ENCODE results near the gene IMMP2L.

IMMP2L gene

DNA sequence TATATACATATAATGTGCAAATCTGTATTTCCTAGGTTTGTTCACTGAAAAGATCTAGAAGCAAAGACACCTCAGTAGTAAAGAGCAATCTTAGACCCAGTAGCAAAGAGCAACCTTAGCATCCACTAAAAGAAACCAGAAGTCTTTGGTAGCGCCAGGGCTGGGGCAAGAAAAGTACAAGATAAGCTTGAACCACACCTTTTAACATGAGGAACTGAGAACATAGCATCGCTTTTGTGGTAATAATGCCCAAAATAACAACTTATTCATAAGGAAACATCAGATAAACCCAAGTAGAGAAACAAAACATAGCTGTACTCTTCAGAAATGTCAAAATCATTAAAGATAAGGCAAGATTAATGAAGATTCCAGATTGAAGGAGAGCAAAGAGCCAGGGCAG lies 173.4 kb downstream of the IMMP2L start:
- no peak for DNase-seq

DNA sequence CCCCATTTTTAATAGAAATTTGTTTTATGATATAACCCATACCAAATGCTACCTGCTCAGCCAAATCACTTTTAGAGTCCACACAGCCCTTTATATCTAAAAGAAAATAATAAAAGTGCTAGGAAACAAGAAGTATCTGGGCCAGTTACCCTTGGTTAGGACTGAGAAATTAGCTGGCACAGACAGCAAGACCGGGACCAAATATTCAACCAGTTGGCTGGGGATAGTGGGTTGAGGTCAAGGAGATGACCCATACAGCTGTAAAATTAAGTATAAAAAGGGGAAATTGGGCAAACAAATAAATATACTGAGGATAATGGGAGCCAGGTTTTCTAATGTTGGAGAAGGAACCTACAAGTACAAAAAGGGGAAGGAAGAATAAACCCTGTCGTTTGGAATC lies 174.3 kb downstream of the IMMP2L start:
- no peak for DNase-seq

DNA sequence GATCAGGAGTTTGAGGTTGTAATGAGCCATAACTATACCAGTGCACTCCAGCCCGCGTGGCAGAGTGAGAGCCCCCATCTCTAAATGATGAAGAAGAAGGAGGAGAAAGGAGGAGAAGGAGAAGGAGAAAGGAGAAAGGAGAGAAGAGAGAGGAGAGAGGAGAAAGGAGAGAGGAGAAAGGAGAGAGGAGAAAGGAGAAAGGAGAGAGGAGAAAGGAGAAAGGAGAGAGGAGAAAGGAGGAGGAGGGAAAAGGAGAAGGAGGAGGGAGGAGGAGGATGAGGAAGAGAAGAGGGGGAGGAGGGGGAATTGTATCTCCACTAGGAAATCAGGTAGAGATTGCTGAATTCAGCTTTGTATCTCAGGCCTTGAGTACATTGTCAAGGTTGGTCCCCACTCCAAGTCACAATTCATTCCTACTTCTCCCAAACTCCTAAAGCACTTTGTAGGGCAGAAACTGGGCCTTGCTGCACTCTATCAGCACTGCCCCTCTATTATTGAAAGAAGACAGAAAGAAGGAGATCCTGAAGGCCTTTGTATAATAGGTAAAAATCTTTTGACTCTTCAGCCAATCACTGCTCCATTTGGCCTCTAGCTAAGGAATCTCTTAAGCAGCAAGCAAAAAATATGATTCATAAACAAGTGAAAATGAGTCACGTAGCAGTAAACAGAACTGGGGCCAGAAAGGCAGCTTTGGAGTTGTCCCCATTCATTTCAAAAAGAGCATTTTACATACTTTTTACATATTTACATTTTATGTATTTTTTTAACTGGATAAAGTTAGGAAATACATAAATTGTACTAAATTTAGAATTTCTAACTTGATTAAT lies 178.0 kb downstream of the IMMP2L start:
- no peak for DNase-seq

DNA sequence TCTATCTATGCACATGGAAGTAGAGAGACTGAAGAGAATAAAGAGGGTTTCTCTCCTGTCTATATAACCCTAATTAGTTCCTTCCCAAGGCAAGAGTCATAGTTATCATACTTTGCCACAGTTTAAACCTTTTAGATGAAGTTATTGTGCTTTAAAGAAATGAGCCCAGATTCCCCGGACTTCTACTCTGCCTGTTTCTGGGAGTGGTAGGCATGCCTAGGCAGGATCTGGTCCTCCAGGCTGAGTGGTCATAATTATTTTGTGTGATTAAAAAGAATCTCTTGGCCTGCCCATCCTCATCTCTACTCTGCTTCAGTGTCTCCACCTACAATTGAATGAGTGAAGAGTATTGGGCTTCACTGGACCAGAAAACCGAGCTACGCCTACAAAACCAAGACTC lies 179.2 kb downstream of the IMMP2L start:
- DNase-seq, result no peak

DNA sequence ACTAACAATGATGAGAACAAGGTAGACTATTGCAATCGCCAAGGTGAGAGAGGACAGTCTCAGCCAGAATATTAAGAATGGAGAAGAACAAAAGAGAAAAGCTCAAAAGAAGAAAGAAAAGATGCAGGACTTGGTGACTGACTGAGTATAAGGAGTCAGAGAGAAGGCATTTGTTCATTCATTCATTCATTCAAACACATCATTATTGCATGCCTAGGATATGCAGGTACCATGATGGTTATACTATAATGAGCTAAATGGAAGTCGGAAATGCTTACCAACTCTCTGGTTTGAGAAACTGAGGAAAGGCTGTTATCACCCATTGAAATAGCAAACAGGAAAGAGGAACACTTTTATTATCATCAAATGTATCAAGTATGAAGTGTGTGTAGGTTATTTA lies 180.7 kb downstream of the IMMP2L start:
- no peak for DNase-seq

DNA sequence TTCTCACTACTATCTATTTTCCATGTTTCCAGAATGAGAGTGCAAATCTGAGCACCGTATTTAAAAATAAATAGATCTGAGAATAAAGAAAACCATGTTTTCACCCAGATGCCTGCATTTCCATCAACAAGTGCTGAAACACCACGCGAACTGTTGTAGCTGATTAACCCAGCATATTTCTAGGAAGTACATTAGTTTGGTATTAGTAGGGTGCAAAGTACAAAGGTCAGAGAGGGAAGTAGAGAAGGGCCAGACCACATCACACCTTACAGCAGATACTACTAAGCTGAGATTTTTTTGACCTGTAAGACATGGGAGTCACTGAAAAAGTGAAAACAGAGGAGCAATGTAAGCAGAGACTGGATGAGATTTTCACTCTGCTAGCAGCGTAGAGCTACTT lies 181.3 kb downstream of the IMMP2L start:
- DNase-seq, result no peak

DNA sequence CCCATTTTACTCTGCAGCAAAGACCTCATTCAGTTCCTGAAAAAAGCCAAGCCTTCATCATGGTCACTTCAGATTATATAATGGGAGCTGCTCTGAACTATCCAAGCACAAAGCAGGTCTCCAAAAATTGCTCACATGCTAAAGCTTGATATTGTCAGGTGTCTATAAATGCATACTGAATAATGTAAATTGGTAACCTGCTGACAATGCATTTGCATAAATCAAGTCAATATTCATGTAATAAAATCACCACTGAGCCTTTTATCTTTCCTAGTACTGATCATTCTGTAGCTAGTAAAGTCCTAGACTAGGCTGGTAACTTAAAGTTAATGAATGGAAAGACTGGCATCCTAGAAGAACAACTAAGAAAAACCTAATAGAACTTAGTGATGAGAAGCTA lies 188.3 kb downstream of the IMMP2L start:
- no peak for DNase-seq

DNA sequence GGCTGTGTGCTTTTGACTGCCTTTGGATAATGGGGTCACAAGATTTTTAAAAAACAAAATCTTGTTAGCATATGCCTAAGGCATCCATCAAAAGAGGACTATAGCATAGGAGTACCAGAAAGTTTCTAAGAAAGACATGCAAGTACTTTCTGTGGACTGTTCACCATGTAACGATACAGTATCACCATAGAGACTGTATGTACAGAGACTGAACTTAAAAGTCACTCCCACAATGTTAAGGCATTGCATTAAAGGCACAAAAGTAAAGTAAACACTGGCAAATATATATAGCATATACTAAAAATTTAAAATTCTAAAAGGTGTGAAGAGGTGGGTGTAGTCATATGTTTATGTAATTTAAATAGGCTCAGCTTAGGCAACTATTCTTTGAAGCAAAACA lies 190.9 kb downstream of the IMMP2L start:
- no peak for DNase-seq

DNA sequence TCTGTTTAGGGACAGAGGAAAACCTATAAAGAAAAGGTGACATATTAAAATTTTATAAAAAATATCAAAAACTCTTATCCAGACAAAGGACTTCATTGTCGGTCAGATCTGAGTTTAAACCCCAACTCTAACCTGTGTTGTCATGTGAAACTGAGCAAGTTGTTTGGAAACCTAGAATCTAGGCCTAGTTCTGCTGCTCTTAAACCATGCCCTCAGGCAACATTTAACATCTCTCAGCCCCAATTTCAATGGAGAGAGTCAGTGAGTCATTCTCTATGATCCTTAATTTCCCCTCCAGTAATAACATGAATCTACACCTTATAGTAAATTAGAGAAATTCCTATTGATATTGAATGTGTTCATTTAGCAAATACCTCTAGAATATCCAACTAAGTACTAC lies 192.3 kb downstream of the IMMP2L start:
- no peak for DNase-seq

DNA sequence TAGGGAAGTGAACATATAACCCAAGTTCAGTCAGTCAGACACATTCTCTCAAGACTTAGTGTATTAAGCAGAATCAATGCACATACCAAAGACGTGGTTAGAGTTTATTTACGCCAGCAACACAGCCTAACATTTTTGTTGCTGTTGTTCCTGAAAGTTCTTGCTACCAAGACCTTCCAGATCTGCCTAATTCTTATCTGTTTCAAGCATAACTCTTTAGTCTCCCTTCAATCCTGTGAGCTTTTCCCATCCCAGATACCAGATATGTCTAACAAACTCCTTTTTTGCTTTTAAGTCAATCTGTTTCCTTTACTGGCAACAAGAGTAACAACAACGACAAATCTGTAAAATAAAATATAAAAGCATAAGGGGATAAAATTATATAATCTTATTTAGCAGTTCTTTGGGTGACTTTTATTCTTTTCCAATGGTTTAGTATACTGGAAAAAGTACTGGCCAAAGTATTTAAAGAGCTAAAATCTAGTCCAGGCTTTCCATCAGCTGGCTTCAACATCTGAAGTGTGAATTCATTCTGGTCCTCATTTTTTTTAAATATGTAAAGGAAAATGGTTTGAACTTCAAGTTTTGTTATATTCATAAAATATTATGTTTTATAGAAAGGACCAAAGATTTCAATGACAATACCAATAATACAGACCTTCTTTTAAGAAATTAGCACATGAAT lies 193.8 kb downstream of the IMMP2L start:
- DNase-seq, result no peak

DNA sequence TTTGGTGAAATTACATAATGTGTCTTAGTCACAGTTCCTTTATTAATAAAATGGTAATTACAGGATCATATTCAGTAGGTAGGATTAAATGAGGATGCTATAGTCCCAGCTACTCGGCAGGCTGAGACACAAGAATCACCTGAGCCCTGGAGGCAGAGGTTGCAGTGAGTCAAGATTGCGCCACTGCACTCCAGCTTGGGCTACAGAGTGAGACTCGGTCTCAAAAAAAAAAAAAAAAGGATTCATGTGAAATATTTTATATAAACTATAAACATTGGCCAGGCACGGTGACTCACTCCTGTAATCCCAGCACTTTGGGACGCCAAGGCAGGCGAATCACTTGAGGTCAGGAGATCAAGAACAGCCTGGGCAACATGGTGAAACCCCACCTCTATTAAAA lies 197.9 kb downstream of the IMMP2L start:
- no peak for DNase-seq

DNA sequence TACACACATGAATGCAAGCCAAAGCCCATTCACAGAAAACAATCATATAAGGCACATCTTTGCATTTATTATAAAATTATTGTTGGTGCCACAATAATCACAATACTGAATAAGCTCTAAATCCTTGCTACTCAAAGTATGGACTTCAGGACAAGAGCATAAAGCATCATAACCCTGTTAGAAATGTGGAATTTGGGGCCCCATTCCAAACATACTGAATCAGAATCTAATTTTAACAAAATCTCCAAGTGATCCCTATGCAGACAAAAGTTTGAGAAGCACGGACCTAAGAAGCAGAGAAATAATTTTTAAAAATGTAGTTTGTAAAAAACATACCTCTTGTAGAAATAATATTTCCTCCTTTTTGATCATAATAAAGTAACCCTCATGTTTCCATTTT lies 199.2 kb downstream of the IMMP2L start:
- DNase-seq, result no peak

DNA sequence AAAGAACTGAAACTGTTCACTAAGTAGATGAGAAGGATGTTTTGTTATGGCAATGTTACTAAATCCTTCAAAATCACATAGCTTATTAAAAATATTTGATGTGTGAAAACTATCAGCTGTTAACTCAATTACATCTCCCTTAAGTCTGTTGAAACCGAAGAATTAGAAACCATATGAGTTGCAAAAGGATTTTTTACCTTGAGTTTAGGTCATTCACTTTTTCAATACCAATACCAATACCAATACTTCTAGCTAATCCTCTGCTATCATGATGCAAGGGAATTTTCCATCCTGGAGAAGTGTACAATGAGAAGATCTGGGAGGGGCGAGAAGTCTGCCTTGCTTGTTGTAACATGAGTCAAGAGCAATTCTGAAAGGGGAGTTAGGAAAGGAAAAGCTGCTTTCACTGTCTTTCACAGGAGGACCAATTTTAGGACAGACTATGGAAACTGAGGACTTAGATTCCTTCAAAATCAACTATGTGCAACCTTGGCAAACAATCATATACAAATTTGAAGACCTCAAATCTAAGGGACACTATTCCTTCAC lies 199.7 kb downstream of the IMMP2L start:
- DNase-seq, result no peak

DNA sequence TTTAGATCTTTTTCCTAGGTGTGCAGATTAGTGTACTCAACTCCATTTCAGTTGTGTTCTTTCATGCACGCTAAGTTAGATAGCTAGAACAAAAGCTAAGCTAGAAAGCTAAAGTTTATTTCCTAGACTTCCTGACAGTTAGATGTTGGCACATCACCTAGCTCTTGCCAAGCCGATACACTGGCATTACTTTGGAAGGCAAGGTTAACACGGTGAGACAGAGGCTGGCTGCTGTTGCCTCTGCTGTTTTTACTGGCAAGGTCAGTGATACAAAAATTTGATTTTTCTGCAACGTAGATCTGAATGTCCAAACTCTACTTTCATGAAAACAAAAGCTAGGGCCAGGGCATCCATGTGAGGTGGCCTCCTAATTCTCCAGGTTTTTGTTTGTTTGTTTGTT lies 203.4 kb downstream of the IMMP2L start:
- DNase-seq, result no peak

DNA sequence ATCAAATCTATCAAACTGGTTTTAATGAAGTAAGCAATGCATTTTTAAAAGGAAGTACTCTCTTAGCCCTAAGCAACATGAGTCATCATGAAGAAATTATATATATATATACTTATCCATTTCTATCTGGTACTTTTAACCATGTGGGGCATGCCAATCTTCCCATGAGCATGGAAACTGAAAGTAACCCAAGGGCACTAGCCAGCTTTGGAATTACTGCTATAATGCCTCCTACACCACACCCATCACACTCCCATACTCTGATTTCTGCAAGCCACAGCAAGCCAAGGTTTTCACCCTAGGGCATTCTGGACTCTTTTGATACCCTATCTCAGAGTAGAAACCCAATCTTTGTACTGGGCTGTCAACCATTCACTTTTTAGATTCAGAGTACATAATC lies 204.6 kb downstream of the IMMP2L start:
- DNase-seq, result no peak

DNA sequence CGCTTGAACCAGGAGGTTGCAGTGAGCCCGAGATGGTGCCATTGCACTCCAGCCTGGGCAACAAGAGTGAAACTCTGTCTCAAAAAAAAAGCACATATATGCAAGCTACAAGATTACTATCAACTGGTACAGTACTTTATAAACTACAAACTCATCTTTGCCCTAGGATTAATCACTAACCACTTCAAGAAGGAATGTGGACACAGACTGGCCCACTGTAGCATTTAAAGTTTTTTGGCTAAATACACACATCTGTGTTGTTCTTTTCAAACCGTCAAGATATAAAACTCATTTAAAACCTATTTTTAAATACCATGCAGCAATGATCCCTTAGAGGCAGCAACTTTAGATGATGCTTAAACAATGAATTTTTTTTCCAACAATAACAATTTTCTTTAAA lies 205.4 kb downstream of the IMMP2L start:
- DNase-seq, result no peak

DNA sequence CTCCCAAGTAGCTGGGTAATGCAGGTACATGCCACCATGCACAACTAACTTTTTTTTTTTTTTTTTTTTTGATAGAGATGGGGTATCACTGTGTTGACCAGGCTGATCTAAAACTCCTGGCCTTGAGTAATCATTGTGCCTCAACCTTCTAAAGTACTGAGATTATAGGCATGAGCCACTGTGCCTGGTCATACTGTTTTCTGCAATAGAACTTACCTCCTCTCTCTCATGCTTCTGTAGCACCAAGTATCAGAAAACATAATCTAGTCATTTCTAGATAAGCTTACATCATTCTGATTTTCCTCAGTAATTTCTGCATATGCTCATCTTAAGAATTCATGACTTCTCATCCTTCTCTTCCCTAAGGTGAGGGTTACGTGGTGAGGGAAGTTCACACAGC lies 210.0 kb downstream of the IMMP2L start:
- DNase-seq, result no peak

DNA sequence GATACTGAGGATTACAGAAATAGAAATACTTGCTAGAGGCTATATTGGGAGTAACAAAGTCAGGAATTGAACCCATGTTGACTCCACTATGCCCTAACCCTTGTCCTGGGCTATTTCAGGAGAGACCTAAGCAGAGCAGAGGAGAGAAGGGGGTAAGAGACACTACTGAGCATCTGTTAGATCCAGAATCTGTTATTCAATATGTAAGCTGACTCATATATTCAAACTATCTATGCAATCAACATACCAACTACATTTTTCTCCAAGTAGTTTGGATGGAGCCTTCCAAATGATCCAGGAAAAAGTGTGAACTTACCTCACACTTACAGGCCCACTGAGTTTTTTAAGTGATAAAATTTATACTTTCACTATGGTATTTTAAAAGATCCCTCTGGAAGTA lies 216.1 kb downstream of the IMMP2L start:
- no peak for DNase-seq

DNA sequence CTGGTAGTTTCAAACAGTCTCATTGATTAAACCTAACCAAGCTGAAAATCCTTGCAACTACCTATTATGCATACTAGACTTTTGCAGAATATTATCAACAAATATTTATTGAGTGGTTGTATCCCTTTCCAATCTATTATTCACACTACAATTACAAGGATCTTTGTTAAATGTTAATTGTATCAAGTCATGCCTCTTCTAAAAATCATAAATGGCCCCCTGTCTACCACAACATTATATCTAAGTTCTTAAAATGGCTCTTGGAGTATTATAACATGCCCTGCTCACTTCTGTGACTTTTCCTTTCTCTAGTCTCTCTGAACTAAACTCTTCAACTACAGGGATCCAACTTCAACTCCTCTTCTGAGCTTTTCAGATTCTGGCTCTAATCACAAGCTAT lies 219.3 kb downstream of the IMMP2L start:
- DNase-seq, result no peak

DNA sequence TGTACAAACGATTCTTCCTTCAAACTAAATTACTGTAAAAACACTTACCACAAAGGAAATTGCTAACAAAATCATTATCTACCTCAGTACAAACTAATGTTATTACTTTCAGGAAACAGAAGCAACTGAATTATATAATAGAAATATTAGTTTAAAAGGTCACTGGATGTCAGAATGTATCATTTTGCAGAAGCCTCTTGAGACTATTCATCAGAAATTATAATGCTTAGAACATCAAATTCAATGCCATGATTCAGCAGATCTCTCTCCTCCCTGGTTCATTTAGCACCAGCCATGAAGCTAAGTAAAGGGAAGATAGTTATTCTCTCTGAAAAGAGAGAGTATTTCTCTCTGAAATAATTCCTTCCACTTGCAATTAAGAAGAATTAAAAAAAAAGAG lies 223.3 kb downstream of the IMMP2L start:
- no peak for DNase-seq

DNA sequence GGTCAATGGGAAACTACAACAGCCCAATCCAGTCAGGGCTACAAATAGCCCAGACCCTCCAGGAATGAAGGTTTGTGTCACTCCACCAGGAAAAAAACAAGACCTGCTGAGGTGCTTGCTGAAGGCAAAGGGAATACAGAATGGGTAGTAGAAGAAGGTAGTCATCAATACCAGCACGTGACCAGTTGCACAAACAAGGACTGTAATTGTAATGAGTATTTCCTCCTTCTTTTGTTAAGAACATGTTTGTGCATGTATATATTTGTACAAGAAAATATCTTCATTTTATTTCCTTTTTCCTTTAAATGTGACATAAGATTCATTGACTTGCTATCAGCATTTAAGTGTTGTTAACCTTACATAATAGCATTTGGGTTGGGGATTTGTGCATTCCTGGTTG lies 229.3 kb downstream of the IMMP2L start:
- no peak for DNase-seq

DNA sequence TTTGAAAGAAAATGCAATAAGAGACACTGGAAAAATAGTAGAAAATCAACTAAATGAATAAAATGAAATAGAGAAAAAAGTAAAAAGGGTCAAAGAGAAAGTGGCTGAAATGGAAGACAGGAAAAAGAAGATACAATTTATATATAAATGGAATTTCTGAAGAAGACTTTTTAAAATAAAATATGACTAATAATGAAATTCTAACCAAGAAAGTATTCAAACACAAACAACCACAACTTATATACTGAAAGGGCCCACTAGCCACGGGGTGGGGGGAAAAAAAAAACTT lies 232.1 kb downstream of the IMMP2L start:
- DNase-seq, result no peak

DNA sequence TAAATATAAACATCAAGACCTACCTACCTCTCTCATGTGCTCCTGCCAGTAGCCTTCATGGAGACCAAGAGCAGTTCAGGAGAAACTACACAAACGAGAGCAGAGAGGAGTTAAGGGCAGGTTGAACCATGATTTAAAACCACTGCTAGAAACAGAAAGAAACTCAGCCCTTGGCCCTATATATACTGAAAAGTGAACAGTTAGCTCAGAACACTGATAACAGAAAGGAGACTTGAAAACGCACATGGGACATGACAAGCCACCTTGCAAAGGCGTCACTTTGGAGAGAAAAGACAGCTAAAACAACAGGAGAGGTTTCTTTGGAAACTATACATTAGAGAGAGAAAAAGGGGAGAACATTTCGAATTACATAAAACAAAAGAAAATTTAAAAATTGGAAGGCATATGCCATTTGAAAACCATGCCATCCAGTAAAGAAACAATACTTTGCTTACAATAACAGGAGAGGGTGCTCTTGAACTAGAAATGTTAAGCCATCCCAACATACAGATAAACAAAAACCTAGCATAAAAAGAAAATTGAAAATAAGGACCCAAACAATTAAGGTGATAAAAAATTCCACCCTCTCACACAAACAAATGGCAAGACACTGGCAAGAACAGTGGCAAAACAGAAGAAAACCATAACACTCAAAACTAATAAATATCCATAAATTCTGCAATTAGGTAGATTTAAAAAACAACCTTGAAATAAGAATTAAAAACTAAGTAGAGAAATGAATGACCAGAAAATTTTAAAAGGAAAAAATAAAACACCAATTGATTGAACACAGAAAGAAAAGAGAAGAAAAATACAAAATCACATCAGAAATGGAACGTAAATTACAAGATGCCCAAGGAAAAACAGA lies 232.7 kb downstream of the IMMP2L start:
- DNase-seq, result no peak

DNA sequence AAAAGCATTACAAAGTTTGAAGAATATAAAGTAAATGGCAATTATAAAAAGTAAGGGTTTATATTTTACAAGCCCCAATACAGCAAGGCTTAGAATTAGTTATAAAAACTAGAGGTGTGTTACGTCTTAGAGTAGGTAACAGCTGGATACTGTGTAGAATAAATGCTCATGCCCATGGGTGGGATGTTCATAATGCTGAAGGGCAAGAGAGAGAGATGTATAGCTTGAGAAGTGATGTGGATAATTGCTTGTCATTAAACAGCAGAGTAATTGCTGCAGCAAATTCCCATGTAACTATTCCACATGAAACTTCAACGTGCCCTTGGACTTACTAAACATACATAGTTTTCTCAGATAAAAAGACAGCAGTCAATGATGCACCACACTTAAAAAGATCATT lies 233.8 kb downstream of the IMMP2L start:
- DNase-seq, result no peak

Measured in stimulated activated CD4-positive, alpha-beta T cell treated with anti-CD3 and anti-CD28 coated beads, Interleukin-4, amount 100 ng/mL, for 4 hours (primary cell).